Keratinocyte (primary cell): ENCODE measurements around the gene LDB2. TPM values are rescaled to one million over a fixed set of nuclear protein-coding genes. Genes with fewer than 3 reads are reported as not detected.

Experiments used
- DNase-seq: peaks from one replicate; pipeline ENCODE4 v3.0.0-alpha.2; 2011; ENCODE audit warnings: low read depth, missing footprints, low spot score
- FAIRE-seq: peaks from 2 replicates; lab custom pipeline; 2011; peaks lifted over from hg19 to GRCh38; lab: Jason Lieb, UNC
- H2AFZ ChIP-seq: 2 replicates; pipeline ENCODE4 v1.6.0; 2012; ENCODE audit warnings: low read length, control low read depth, inconsistent platforms; ENCODE audit not compliant: control insufficient read depth
- H3K27ac ChIP-seq: 2 replicates; pipeline ENCODE4 v1.5.1; 2011; ENCODE audit warnings: low read length; ENCODE audit not compliant: control insufficient read depth, insufficient read depth
- H3K27me3 ChIP-seq: 3 replicates; pipeline ENCODE4 v1.6.0; 2011; ENCODE audit warnings: low read length; ENCODE audit not compliant: control insufficient read depth, insufficient read depth; ENCODE audit errors: extremely low read depth
- H3K36me3 ChIP-seq, 2 experiments: 2 replicates in 1 of 2; 3 replicates in 1 of 2; pipeline ENCODE4 v1.5.1; 2011; ENCODE audit warnings: low read length in 2 of 2, mild to moderate bottlenecking in 1 of 2; ENCODE audit not compliant: control insufficient read depth in 2 of 2, insufficient read depth in 2 of 2; ENCODE audit errors: extremely low read depth in 1 of 2
- H3K4me1 ChIP-seq: 3 replicates; pipeline ENCODE4 v1.5.1; 2011; ENCODE audit warnings: low read length; ENCODE audit not compliant: control insufficient read depth, insufficient read depth; ENCODE audit errors: extremely low read depth
- H3K4me2 ChIP-seq: 3 replicates; pipeline ENCODE4 v1.6.0; 2011; ENCODE audit warnings: low read depth, low read length; ENCODE audit not compliant: control insufficient read depth, insufficient read depth; ENCODE audit errors: extremely low read depth
- H3K4me3 ChIP-seq, 3 experiments: fragments of 200-600 bp in 1 of 3; sonication (generic) in 1 of 3; 2 replicates in 2 of 3; 3 replicates in 1 of 3; pipeline ENCODE4 v1.5.1; 2011 to 2016; ENCODE audit warnings: low read length in 3 of 3, mild to moderate bottlenecking in 3 of 3, control low read depth in 2 of 3, inconsistent platforms in 1 of 3, low read depth in 1 of 3, mixed read lengths in 1 of 3, mixed run types in 1 of 3, moderate library complexity in 1 of 3; ENCODE audit not compliant: control insufficient read depth in 2 of 3, insufficient read depth in 2 of 3; ENCODE audit errors: extremely low read depth in 1 of 3
- H3K79me2 ChIP-seq: 2 replicates; pipeline ENCODE4 v1.6.0; 2012; ENCODE audit warnings: low read length; ENCODE audit not compliant: control insufficient read depth, insufficient read depth
- H3K9ac ChIP-seq: 3 replicates; pipeline ENCODE4 v1.6.0; 2011; ENCODE audit warnings: low read length; ENCODE audit not compliant: control insufficient read depth, insufficient read depth; ENCODE audit errors: extremely low read depth
- H3K9me1 ChIP-seq: 3 replicates; pipeline ENCODE4 v1.6.0; 2011; ENCODE audit warnings: low read length; ENCODE audit not compliant: control insufficient read depth, insufficient read depth; ENCODE audit errors: extremely low read depth
- H3K9me3 ChIP-seq: 2 replicates; pipeline ENCODE4 v1.5.1; 2012; ENCODE audit warnings: low read depth, low read length; ENCODE audit not compliant: control insufficient read depth
- H4K20me1 ChIP-seq: 3 replicates; pipeline ENCODE4 v1.6.0; 2011; ENCODE audit warnings: low read length; ENCODE audit not compliant: control insufficient read depth, insufficient read depth; ENCODE audit errors: extremely low read depth
- CTCF ChIP-seq, 3 experiments: IDR thresholded peaks in 1 of 3; conservative IDR thresholded peaks in 1 of 3; optimal IDR thresholded peaks in 1 of 3; 2 replicates in 2 of 3; 3 replicates in 1 of 3; pipeline versions ENCODE3 to v1.5.1; 2011; ENCODE audit warnings: low read length in 3 of 3, mild to moderate bottlenecking in 3 of 3, moderate library complexity in 2 of 3, control low read depth in 1 of 3, inconsistent platforms in 1 of 3; ENCODE audit not compliant: insufficient read depth in 2 of 3; ENCODE audit errors: extremely low read depth in 1 of 3
- EZH2 ChIP-seq: IDR thresholded peaks from one replicate; pipeline ENCODE4 v1.6.1; 2012; ENCODE audit warnings: inconsistent platforms, mild to moderate bottlenecking, low read length, moderate library complexity
- dilution Hi-C: fragments of 300-500 bp; cut with MboI; formaldehyde crosslinking; loops from one replicate; pipeline ENCODE4 v1.7.0; 2020; ENCODE audit warnings: low sequenced_read_pairs; ENCODE audit not compliant: extremely low pct_ligation_motif_present
- polyA plus RNA-seq, 5 experiments: library from polyadenylated mRNA; depleted of rRNA in 3 of 5; stranded (reverse) in 3 of 5; stranded (forward) in 1 of 5; unstranded in 1 of 5; fragments of >200 nt; gene quantifications; 1 replicate in 1 of 5; 2 replicates in 3 of 5; 3 replicates in 1 of 5; pipeline versions ENCODE4 v1.2.1 to v1.2.3, GENCODE V29; 2011 to 2012; ENCODE audit warnings: missing spikeins in 2 of 5, low read depth in 1 of 5, low replicate concordance in 1 of 5

Gene LDB2
- polyA plus RNA-seq, 1 donor (not counting 4 experiments of a cell fraction or from before 2014, with no cell fraction given) = not detected

- H4K20me1 ChIP-seq = no peaks in the 10 kb centered on the region
- no peaks in the 10 kb centered on the region for H3K9me1 ChIP-seq
- no peaks in the 10 kb centered on the region for H3K36me3 ChIP-seq
- H3K79me2 ChIP-seq = no peaks in the 10 kb centered on the region
- H3K4me2 ChIP-seq = no peak overlapping the region
- H2AFZ ChIP-seq = no peak overlapping the region
- H3K27me3 ChIP-seq = no peaks in the 10 kb centered on the region
- no peak overlapping the region for H3K9ac ChIP-seq
- dilution Hi-C loops = no loop called here
- no peaks in the 10 kb centered on the region for H3K9me3 ChIP-seq
- H3K4me1 ChIP-seq = no peaks in the 10 kb centered on the region
- H3K4me3 ChIP-seq = no peak overlapping the region
- DNase-seq (no peak), FAIRE-seq (no peak)
- no peak overlapping the region for H3K27ac ChIP-seq
- TF ChIP-seq EZH2 = no peak
- TF ChIP-seq CTCF (optimal IDR thresholded peaks at IDR 0.05 in 1 of 3, IDR thresholded peaks at IDR 0.05 in 1 of 3, conservative IDR thresholded peaks at IDR 0.05 in 1 of 3; ENCODE audit: extremely low read depth in 1 of 3, insufficient read depth in 2 of 3, low read length in 3 of 3) = no peak
Observed at GRCh38 chr4:16704489-16704888, 194.0 kb downstream of the LDB2 start.

GRCh38 chr4:16695896-16696295 lies 202.5 kb downstream of the LDB2 start:
- H4K20me1 ChIP-seq = no peaks in the 10 kb centered on the region
- H3K27me3 ChIP-seq = no peaks in the 10 kb centered on the region
- no peak for DNase-seq
- H3K9me3 ChIP-seq = no peaks in the 10 kb centered on the region
- no peak for FAIRE-seq
- no peaks in the 10 kb centered on the region for H3K36me3 ChIP-seq
- H3K79me2 ChIP-seq = no peaks in the 10 kb centered on the region
- no peak overlapping the region for H3K9ac ChIP-seq
- no peak overlapping the region for H3K4me2 ChIP-seq
- H3K9me1 ChIP-seq = no peaks in the 10 kb centered on the region
- no peaks in the 10 kb centered on the region for H3K4me1 ChIP-seq
- no peak overlapping the region for H2AFZ ChIP-seq
- dilution Hi-C loops = no loop called here
- H3K27ac ChIP-seq = no peak overlapping the region
- TF ChIP-seq CTCF (optimal IDR thresholded peaks at IDR 0.05 in 1 of 3, IDR thresholded peaks at IDR 0.05 in 1 of 3, conservative IDR thresholded peaks at IDR 0.05 in 1 of 3; ENCODE audit: extremely low read depth in 1 of 3, insufficient read depth in 2 of 3, low read length in 3 of 3) = no peak
- TF ChIP-seq EZH2 = no peak
- no peak overlapping the region for H3K4me3 ChIP-seq
